ENCODE data around the gene SLC6A8.
A peak's percentile ranks its signal among the peaks of the same experiment; 100 is the strongest.
"Not testable (repeated sequence)": the region's sequence is repeated elsewhere in the genome, so short reads cannot be mapped to it uniquely, and the experiment has no call there.

Gene SLC6A8

GRCh38 chrX:153672531-153673427 is 14.9 kb upstream of the SLC6A8 start:
- DNase-seq = no peak

GRCh38 chrX:153673428-153674218 is 14.1 kb upstream of the SLC6A8 start, which contains the start of gene PNCK:
Gene PNCK, minus strand, starts transcription at chrX:153673813. Its CDS starts 737 bp downstream, at chrX:153673076.
- no peak for DNase-seq

- no peak for DNase-seq
These were observed 13.4 kb upstream of the SLC6A8 start for GRCh38 chrX:153674219-153674851.

GRCh38 chrX:153681175-153681574 is 6.6 kb upstream of the SLC6A8 start:
- DNase-seq = no peak

- DNase-seq = not testable (repeated sequence)
These were observed 4.2 kb upstream of the SLC6A8 start for GRCh38 chrX:153683486-153683885.

- no peak for DNase-seq
These were observed 3.1 kb upstream of the SLC6A8 start for GRCh38 chrX:153684467-153685155.

GRCh38 chrX:153685156-153685536 is 2.6 kb upstream of the SLC6A8 start:
- no peak for DNase-seq

GRCh38 chrX:153685751-153686696 is 1.7 kb upstream of the SLC6A8 start:
- no peak for DNase-seq

- no peak for DNase-seq
These were observed 1.0 kb upstream of the SLC6A8 start for GRCh38 chrX:153686711-153687110.

- DNase-seq = no peak
These were observed 345 bp downstream of the SLC6A8 start for GRCh38 chrX:153688071-153688470.

GRCh38 chrX:153688506-153688905 is 780 bp downstream of the SLC6A8 start:
- peak; percentile 20 for DNase-seq

GRCh38 chrX:153688911-153689590 is 1.3 kb downstream of the SLC6A8 start:
- no peak for DNase-seq

- DNase-seq = no peak
These were observed 2.1 kb downstream of the SLC6A8 start for GRCh38 chrX:153689654-153690465.

GRCh38 chrX:153690466-153690865 is 2.7 kb downstream of the SLC6A8 start:
- no peak for DNase-seq

- not testable (repeated sequence) for DNase-seq
These were observed 3.5 kb downstream of the SLC6A8 start for GRCh38 chrX:153691032-153691827.

- DNase-seq = no peak
These were observed 4.3 kb downstream of the SLC6A8 start for GRCh38 chrX:153692003-153692402.

- no peak for DNase-seq
These were observed 5.0 kb downstream of the SLC6A8 start for GRCh38 chrX:153692611-153693156.

- no peak for DNase-seq
These were observed 5.7 kb downstream of the SLC6A8 start for GRCh38 chrX:153693216-153694086.

Measured in CD4-positive, alpha-beta T cell treated with Interleukin-17A for 4 hours (primary cell).